Measurements from ENCODE around the gene GSDME. TPM values are rescaled to one million over a fixed set of nuclear protein-coding genes. Genes with fewer than 3 reads are reported as not detected.

Gene GSDME
- total RNA-seq, 4 donors from 2014 or later: 3.1 to 5.2 (median 3.9) TPM

- H3K36me3 ChIP-seq: no peaks in the 10 kb centered on the region
- in situ Hi-C loops (cut with MboI; ENCODE audit: low sequenced_read_pairs in 4 of 4): no loop called here
Observed at GRCh38 chr7:24698531-24699266, 58.6 kb downstream of the GSDME start.

GRCh38 chr7:24697416-24697815, 59.8 kb downstream of the GSDME start:
- in situ Hi-C loops (cut with MboI; ENCODE audit: low sequenced_read_pairs in 4 of 4): no loop called here
- no peak for ATAC-seq
- H3K36me3 ChIP-seq: no peaks in the 10 kb centered on the region

More at GRCh38 chr7:24698531-24699266, 58.6 kb downstream of the GSDME start:
- ATAC-seq: no peak
- no peak for DNase-seq
- Histone ChIP-seq H3K4me3 (no peak overlapping the region), H3K27ac (no peak overlapping the region), H3K27me3 (no peaks in the 10 kb centered on the region), H3K4me1 (peaks cover 34 to 53% of the 10 kb centered on the region in 2 donors), H3K9me3 (no peaks in the 10 kb centered on the region)
- intact Hi-C loops (cut with DNase I; ENCODE audit: low total_unique reads): no loop called here
- no peak for TF ChIP-seq CTCF (IDR thresholded peaks at IDR 0.05 in 4 of 5, conservative IDR thresholded peaks at IDR 0.05 in 1 of 5)
- TF ChIP-seq POLR2A (IDR thresholded peaks at IDR 0.05): no peak

GRCh38 chr7:24692592-24692991, 64.7 kb downstream of the GSDME start:
- H3K9me3 ChIP-seq: no peaks in the 10 kb centered on the region
- H3K4me1 ChIP-seq: peaks cover 0 to 4% of the 10 kb centered on the region in 2 donors
- no peak for TF ChIP-seq POLR2A (IDR thresholded peaks at IDR 0.05)
- ATAC-seq: no peak
- no peaks in the 10 kb centered on the region for H3K36me3 ChIP-seq
- no peaks in the 10 kb centered on the region for H3K27me3 ChIP-seq
- in situ Hi-C loops (cut with MboI; ENCODE audit: low sequenced_read_pairs in 4 of 4) (no loop called here), intact Hi-C loops (cut with DNase I; ENCODE audit: low total_unique reads) (no loop called here)
- no peak overlapping the region for H3K4me3 ChIP-seq
- H3K27ac ChIP-seq: no peak overlapping the region
- no peak for DNase-seq

More at GRCh38 chr7:24697416-24697815, 59.8 kb downstream of the GSDME start:
- H3K4me3 ChIP-seq: no peak overlapping the region
- no peaks in the 10 kb centered on the region for H3K9me3 ChIP-seq
- intact Hi-C loops (cut with DNase I; ENCODE audit: low total_unique reads): no loop called here
- H3K4me1 ChIP-seq: peaks cover 21 to 40% of the 10 kb centered on the region in 2 donors
- DNase-seq: no peak
- no peak overlapping the region for H3K27ac ChIP-seq
- H3K27me3 ChIP-seq: no peaks in the 10 kb centered on the region
- TF ChIP-seq CTCF (IDR thresholded peaks at IDR 0.05 in 4 of 5, conservative IDR thresholded peaks at IDR 0.05 in 1 of 5) (no peak), POLR2A (IDR thresholded peaks at IDR 0.05) (no peak)

- H3K27ac ChIP-seq: no peak overlapping the region
- ATAC-seq (no peak), DNase-seq (no peak)
- H3K9me3 ChIP-seq: no peaks in the 10 kb centered on the region
- H3K27me3 ChIP-seq: no peaks in the 10 kb centered on the region
- intact Hi-C loops (cut with DNase I; ENCODE audit: low total_unique reads) (no loop called here), in situ Hi-C loops (cut with MboI; ENCODE audit: low sequenced_read_pairs in 4 of 4) (no loop called here)
- H3K4me1 ChIP-seq: no peaks in the 10 kb centered on the region
- no peak overlapping the region for H3K4me3 ChIP-seq
- no peaks in the 10 kb centered on the region for H3K36me3 ChIP-seq
- TF ChIP-seq CTCF (IDR thresholded peaks at IDR 0.05 in 4 of 5, conservative IDR thresholded peaks at IDR 0.05 in 1 of 5): no peak
- TF ChIP-seq POLR2A (IDR thresholded peaks at IDR 0.05): no peak
Observed at GRCh38 chr7:24690251-24690650, 67.0 kb downstream of the GSDME start.

GRCh38 chr7:24685708-24686107, 71.6 kb downstream of the GSDME start:
- Histone ChIP-seq H3K27ac (no peak overlapping the region), H3K36me3 (no peaks in the 10 kb centered on the region), H3K4me1 (no peaks in the 10 kb centered on the region), H3K27me3 (no peaks in the 10 kb centered on the region), H3K9me3 (no peaks in the 10 kb centered on the region), H3K4me3 (no peak overlapping the region)
- intact Hi-C loops (cut with DNase I; ENCODE audit: low total_unique reads) (no loop called here), in situ Hi-C loops (cut with MboI; ENCODE audit: low sequenced_read_pairs in 4 of 4) (no loop called here)
- ATAC-seq: no peak
- no peak for TF ChIP-seq CTCF (IDR thresholded peaks at IDR 0.05 in 4 of 5, conservative IDR thresholded peaks at IDR 0.05 in 1 of 5)
- TF ChIP-seq POLR2A (IDR thresholded peaks at IDR 0.05): no peak
- DNase-seq: no peak
